HepG2 (cell line): ENCODE results near the gene UTP20. TPM values are rescaled to one million over a fixed set of nuclear protein-coding genes. Genes with fewer than 3 reads are reported as not detected.

Experiments
- ATAC-seq: fragments of 200-7000 bp; cut with Tn5 transposase; 3 replicates; pipeline ENCODE4 v1.9.1; 2020; ENCODE audit warnings: mild to moderate bottlenecking, moderate library complexity
- BruUV-seq: library from RNA; stranded (reverse); fragments of 400-500 nt; replicated peaks from 2 replicates; lab custom pipeline; 2021; lab: Mats Ljungman, UMichigan
- CTCF ChIA-PET: fragments of 300-600 bp; formaldehyde crosslinking; extraction: SDS; loops from one replicate; lab custom pipeline; 2021; ENCODE audit warnings: low total read pairs, inconsistent platforms, low intra/inter-chr PET ratio; lab: Yijun Ruan, JAX
- POLR2A ChIA-PET: fragments of 350-600 bp; sonication (Branson Sonifier 250); formaldehyde crosslinking; loops from one replicate; lab custom pipeline; 2020; ENCODE audit warnings: antibody characterized with exemption, inconsistent platforms; lab: Yijun Ruan, JAX
- DNase-seq: peaks from one replicate; pipeline ENCODE4 v3.0.0-alpha.2; 2015; ENCODE audit warnings: low spot score
- FAIRE-seq: peaks from 3 replicates; lab custom pipeline; 2011; peaks lifted over from hg19 to GRCh38; lab: Jason Lieb, UNC
- H2AFZ ChIP-seq: one replicate; pipeline ENCODE4 v1.6.1; 2011; ENCODE audit warnings: low read length, inconsistent platforms
- H3K27ac ChIP-seq: fragments of 300-600 bp; 3 replicates; pipeline ENCODE4 v1.8.0; 2011; ENCODE audit warnings: mixed run types, mild to moderate bottlenecking, mixed read lengths, low read length, inconsistent platforms; ENCODE audit not compliant: insufficient read depth; ENCODE audit errors: extremely low read length
- H3K27me3 ChIP-seq, 2 experiments: fragments of 200-600 bp in 1 of 2; 2 replicates in 1 of 2; 3 replicates in 1 of 2; pipeline versions ENCODE4 v1.6.0 to v1.8.0; 2011; ENCODE audit warnings: low read length in 2 of 2, mild to moderate bottlenecking in 2 of 2, moderate library complexity in 2 of 2, inconsistent platforms in 1 of 2; ENCODE audit not compliant: insufficient read depth in 2 of 2, control insufficient read depth in 1 of 2
- H3K36me3 ChIP-seq, 2 experiments: fragments of 200-600 bp in 1 of 2; replicated peaks in 1 of 2; 2 replicates in 1 of 2; 3 replicates in 1 of 2; pipeline versions ENCODE4 v1.5.1 to v1.8.0; 2011; ENCODE audit warnings: low read length in 2 of 2, inconsistent platforms in 1 of 2; ENCODE audit not compliant: insufficient read depth in 2 of 2, control insufficient read depth in 1 of 2
- H3K4me1 ChIP-seq: 2 replicates; pipeline ENCODE4 v1.5.1; 2012; ENCODE audit warnings: low read length, inconsistent platforms; ENCODE audit not compliant: insufficient read depth
- H3K4me2 ChIP-seq: 2 replicates; pipeline ENCODE4 v1.6.0; 2011; ENCODE audit warnings: low read depth, low read length, inconsistent platforms
- H3K4me3 ChIP-seq, 3 experiments: fragments of 200-600 bp in 1 of 3; sonication (generic), shearing (Covaris generic) in 1 of 3; replicated peaks in 1 of 3; 2 replicates each; pipeline ENCODE4 v1.5.1; 2011 to 2016; ENCODE audit warnings: low read length in 3 of 3, inconsistent platforms in 2 of 3, low read depth in 2 of 3, mild to moderate bottlenecking in 2 of 3, control low read depth in 1 of 3, mixed read lengths in 1 of 3; ENCODE audit not compliant: insufficient read depth in 1 of 3
- H3K79me2 ChIP-seq: one replicate; pipeline ENCODE4 v1.6.1; 2011; ENCODE audit warnings: low read length, inconsistent platforms; ENCODE audit not compliant: insufficient read depth
- H3K9ac ChIP-seq: 2 replicates; pipeline ENCODE4 v1.6.0; 2011; ENCODE audit warnings: mild to moderate bottlenecking, low read depth, low read length, inconsistent platforms; ENCODE audit not compliant: insufficient read depth
- H3K9me3 ChIP-seq: 2 replicates; pipeline ENCODE4 v1.5.1; 2012; ENCODE audit warnings: mild to moderate bottlenecking, low read length
- H4K20me1 ChIP-seq: 2 replicates; pipeline ENCODE4 v1.6.0; 2011; ENCODE audit warnings: inconsistent platforms, mild to moderate bottlenecking, low read length, moderate library complexity; ENCODE audit not compliant: insufficient read depth
- ARNT2 ChIP-seq: sonication (generic); formaldehyde crosslinking; IDR thresholded peaks from 2 replicates; pipeline ENCODE4 v1.8.0; 2022; ENCODE audit warnings: mild to moderate bottlenecking, low read depth, missing genetic modification reagents, moderate library complexity
- BORCS8-MEF2B ChIP-seq: sonication (generic); formaldehyde crosslinking; IDR thresholded peaks from 2 replicates; pipeline ENCODE4 v1.8.0; 2022; ENCODE audit warnings: mild to moderate bottlenecking, missing genetic modification reagents
- BRCA1 ChIP-seq: sonication (generic); formaldehyde crosslinking; IDR thresholded peaks from 2 replicates; pipeline ENCODE4 v1.4.0; 2020; ENCODE audit warnings: missing genetic modification reagents
- EED ChIP-seq: sonication (generic); formaldehyde crosslinking; IDR thresholded peaks from 2 replicates; pipeline ENCODE4 v1.5.0; 2020; ENCODE audit warnings: mild to moderate bottlenecking, missing genetic modification reagents
- IRX3 ChIP-seq: sonication (generic); formaldehyde crosslinking; IDR thresholded peaks from 2 replicates; pipeline ENCODE4 v1.8.1; 2023; ENCODE audit warnings: mild to moderate bottlenecking, low read depth, missing genetic modification reagents, borderline replicate concordance
- KAT2B ChIP-seq: fragments of 150-350 bp; IDR thresholded peaks from 2 replicates; pipeline ENCODE4 v1.6.1; 2014; ENCODE audit warnings: low read depth, low read length, borderline replicate concordance
- MIXL1 ChIP-seq: IDR thresholded peaks from 2 replicates; pipeline ENCODE4 v1.6.1; 2016
- SATB2 ChIP-seq: sonication (generic); formaldehyde crosslinking; IDR thresholded peaks from 2 replicates; pipeline ENCODE4 v1.5.0; 2020; ENCODE audit warnings: missing genetic modification reagents
- SOX13 ChIP-seq, 3 experiments: fragments of 450-650 bp in 1 of 3; sonication (generic) in 1 of 3; formaldehyde crosslinking in 1 of 3; IDR thresholded peaks in 2 of 3; conservative IDR thresholded peaks in 1 of 3; 2 replicates each; pipeline versions ENCODE4 v1.5.0 to v1.6.1; 2016 to 2020; ENCODE audit warnings: antibody characterized with exemption in 1 of 3, mild to moderate bottlenecking in 1 of 3, missing compliant biosample characterization in 1 of 3, missing genetic modification reagents in 1 of 3, moderate library complexity in 1 of 3
- TFDP2 ChIP-seq: sonication (generic); formaldehyde crosslinking; IDR thresholded peaks from 2 replicates; pipeline ENCODE4 v1.4.0; 2020; ENCODE audit warnings: missing genetic modification reagents
- ZNF18 ChIP-seq: sonication (generic); formaldehyde crosslinking; IDR thresholded peaks from 2 replicates; pipeline ENCODE4 v1.8.0; 2022; ENCODE audit warnings: mild to moderate bottlenecking, missing genetic modification reagents; ENCODE audit not compliant: insufficient replicate concordance
- ZNF260 ChIP-seq: sonication (generic); formaldehyde crosslinking; IDR thresholded peaks from 2 replicates; pipeline ENCODE4 v1.4.0; 2020; ENCODE audit warnings: missing genetic modification reagents, low read depth, mild to moderate bottlenecking, borderline replicate concordance
- ZNF326 ChIP-seq: sonication (generic); formaldehyde crosslinking; IDR thresholded peaks from 2 replicates; pipeline ENCODE4 v1.4.0; 2020; ENCODE audit warnings: missing genetic modification reagents, borderline replicate concordance
- ZNF503 ChIP-seq: sonication (generic); formaldehyde crosslinking; IDR thresholded peaks from 2 replicates; pipeline ENCODE4 v1.4.0; 2020; ENCODE audit warnings: missing genetic modification reagents
- ZNF580 ChIP-seq: IDR thresholded peaks from 2 replicates; pipeline ENCODE4 v1.6.1; 2016; ENCODE audit warnings: low read depth, borderline replicate concordance
- ZNF749 ChIP-seq: sonication (generic); formaldehyde crosslinking; IDR thresholded peaks from 2 replicates; pipeline ENCODE4 v1.8.0; 2022; ENCODE audit warnings: mild to moderate bottlenecking, missing genetic modification reagents, moderate library complexity, borderline replicate concordance
- ZNF761 ChIP-seq: sonication (generic); formaldehyde crosslinking; conservative IDR thresholded peaks from 2 replicates; pipeline ENCODE4 v1.4.0; 2020; ENCODE audit warnings: mild to moderate bottlenecking, missing genetic modification reagents
- ZSCAN31 ChIP-seq: sonication (generic); formaldehyde crosslinking; IDR thresholded peaks from 2 replicates; pipeline ENCODE4 v1.5.0; 2020; ENCODE audit warnings: low read depth, mild to moderate bottlenecking, missing genetic modification reagents
- ZSCAN5A ChIP-seq: sonication (generic); formaldehyde crosslinking; IDR thresholded peaks from 2 replicates; pipeline ENCODE4 v1.8.0; 2022; ENCODE audit warnings: mild to moderate bottlenecking, missing genetic modification reagents, borderline replicate concordance
- WGBS: methylation state at CpG from one replicate; pipeline ENCODE4 v1.1.6; 2017; ENCODE audit warnings: low lambda C conversion rate; 5-methylcytosine and 5-hydroxymethylcytosine counted together
- in situ Hi-C: cut with HindIII; loops from 2 replicates; pipeline ENCODE4 v1.10.0; 2017; ENCODE audit warnings: low pct_unique_long_range_greater_than_20kb; ENCODE audit not compliant: extremely low pct_ligation_motif_present
- intact Hi-C: fragments of 100-400 bp; cut with micrococcal nuclease; formaldehyde crosslinking; loops from one replicate; pipeline ENCODE4 v1.10.0; 2022; ENCODE audit not compliant: unreplicated experiment
- polyA plus RNA-seq, 8 experiments: library from polyadenylated mRNA; depleted of rRNA in 3 of 8; stranded (reverse) in 7 of 8; unstranded in 1 of 8; fragments of >200 nt; fragmentation: Illumina TruSeq in 4 of 8; extraction: Trizol in 4 of 8; gene quantifications; 2 replicates each; pipeline versions ENCODE4 v1.2.1 to v1.2.3, GENCODE V29; 2011 to 2016; ENCODE audit warnings: low read depth in 4 of 8, missing spikeins in 1 of 8, mixed read lengths in 1 of 8; ENCODE audit not compliant: insufficient read depth in 1 of 8
- total RNA-seq, 5 experiments: library from RNA; depleted of rRNA; stranded (reverse); fragments of >200 nt; fragmentation: Illumina TruSeq; extraction: Trizol; gene quantifications; 2 replicates each; pipeline ENCODE4 v1.2.3, GENCODE V29; 2016; ENCODE audit warnings: low read depth in 1 of 5

The UTP20 gene
- total and polyA plus RNA-seq, 2 of the 13 experiments (the other 11 are each of a cell fraction or from before 2014, with no cell fraction given) = 9.0 to 38.5 TPM

GRCh38 chr12:101330631-101331030, 50.7 kb downstream of the UTP20 start:
- H3K9ac ChIP-seq = no peak overlapping the region
- 44% methylated on average over 1 of the region's 1 CpG for WGBS
- no peak overlapping the region for H3K4me2 ChIP-seq
- no TSS peak for BruUV-seq
- no peak for DNase-seq
- H3K27me3 ChIP-seq = no peaks in the 10 kb centered on the region
- H3K36me3 ChIP-seq = peaks cover 3 to 65% of the 10 kb centered on the region in 2 experiments
- no peak overlapping the region for H3K4me3 ChIP-seq
- no peaks in the 10 kb centered on the region for H3K9me3 ChIP-seq
- H3K27ac ChIP-seq = no peak overlapping the region
- ChIA-PET POLR2A (no interaction called here), CTCF (no interaction called here)
- FAIRE-seq = no peak
- no peak overlapping the region for H2AFZ ChIP-seq
- intact Hi-C loops = no loop called here
- no peak for ATAC-seq
- no peaks in the 10 kb centered on the region for H4K20me1 ChIP-seq
- H3K79me2 ChIP-seq = no peaks in the 10 kb centered on the region
- TF ChIP-seq ZNF580 (CRISPR knock-in tag) = no peak
- TF ChIP-seq ZNF18 (CRISPR knock-in tag) = no peak
- no peak for TF ChIP-seq BRCA1 (CRISPR knock-in tag)
- TF ChIP-seq ZSCAN31 = no peak
- no peak for TF ChIP-seq EED (CRISPR knock-in tag)
- TF ChIP-seq IRX3 = no peak
- no peak for TF ChIP-seq SOX13 (IDR thresholded peaks at IDR 0.05)
- no peak for TF ChIP-seq SOX13 (CRISPR knock-in tag; conservative IDR thresholded peaks at IDR 0.05 in 1 of 2, IDR thresholded peaks at IDR 0.05 in 1 of 2)
- no peak for TF ChIP-seq ZNF260 (CRISPR knock-in tag)
- TF ChIP-seq MIXL1 (CRISPR knock-in tag) = no peak
- TF ChIP-seq ZNF761 (CRISPR knock-in tag) = no peak
- no peak for TF ChIP-seq ZSCAN5A (CRISPR knock-in tag)
- TF ChIP-seq ARNT2 (CRISPR knock-in tag) = no peak
- TF ChIP-seq TFDP2 (CRISPR knock-in tag) = no peak
- no peak for TF ChIP-seq ZNF326 (CRISPR knock-in tag)
- no peak for TF ChIP-seq ZNF749 (CRISPR knock-in tag)
- no peak for TF ChIP-seq KAT2B
- no peak for TF ChIP-seq SATB2 (CRISPR knock-in tag)
- no peak for TF ChIP-seq ZNF503
- TF ChIP-seq BORCS8-MEF2B (CRISPR knock-in tag) = no peak
- in situ Hi-C loops = no loop called here
- no peaks in the 10 kb centered on the region for H3K4me1 ChIP-seq
